NCI-H526 treated with DMSO at 0.1 percent for 48 hours (cell line): Measurements from ENCODE around the gene FAM118B.
"Not testable (repeated sequence)": the region's sequence is repeated elsewhere in the genome, so short reads cannot be mapped to it uniquely, and the experiment has no call there.

Experiments used
- DNase-seq: peaks from one replicate; lab custom pipeline; 2025; lab: John Stamatoyannopoulos, UW

FAM118B gene

DNA sequence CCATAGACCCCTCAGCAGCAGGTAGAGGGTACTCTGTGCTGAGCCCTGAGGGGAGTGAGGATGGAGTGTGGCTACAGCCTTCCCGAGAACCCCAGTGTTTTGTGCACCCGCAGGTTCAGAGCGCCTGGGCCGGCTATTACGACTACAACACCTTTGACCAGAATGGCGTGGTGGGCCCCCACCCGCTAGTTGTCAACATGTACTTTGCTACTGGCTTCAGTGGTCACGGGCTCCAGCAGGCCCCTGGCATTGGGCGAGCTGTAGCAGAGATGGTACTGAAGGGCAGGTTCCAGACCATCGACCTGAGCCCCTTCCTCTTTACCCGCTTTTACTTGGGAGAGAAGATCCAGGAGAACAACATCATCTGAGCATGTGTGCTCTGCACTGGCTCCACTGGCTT lies 65.7 kb downstream of the FAM118B start:
- DNase-seq = no peak

DNA sequence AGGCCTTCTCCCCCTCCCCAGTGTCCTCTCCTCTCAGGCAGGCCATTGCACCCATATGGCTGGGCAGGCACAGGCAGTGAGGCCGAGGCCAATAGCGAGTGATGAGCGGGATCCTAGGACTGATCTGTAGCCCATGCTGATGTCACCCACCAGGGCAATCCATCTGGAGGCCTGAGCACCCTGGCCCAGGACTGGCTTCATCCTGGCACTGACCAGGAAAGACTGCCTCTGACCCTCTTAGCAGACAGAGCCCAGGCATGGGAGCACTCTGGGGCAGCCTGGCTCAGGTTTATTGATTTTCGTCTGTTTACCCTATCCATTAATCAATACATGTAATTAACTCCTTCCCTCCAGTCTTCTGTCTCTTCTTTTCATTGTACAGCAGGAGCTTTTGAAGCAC lies 66.2 kb downstream of the FAM118B start:
- no peak for DNase-seq

DNA sequence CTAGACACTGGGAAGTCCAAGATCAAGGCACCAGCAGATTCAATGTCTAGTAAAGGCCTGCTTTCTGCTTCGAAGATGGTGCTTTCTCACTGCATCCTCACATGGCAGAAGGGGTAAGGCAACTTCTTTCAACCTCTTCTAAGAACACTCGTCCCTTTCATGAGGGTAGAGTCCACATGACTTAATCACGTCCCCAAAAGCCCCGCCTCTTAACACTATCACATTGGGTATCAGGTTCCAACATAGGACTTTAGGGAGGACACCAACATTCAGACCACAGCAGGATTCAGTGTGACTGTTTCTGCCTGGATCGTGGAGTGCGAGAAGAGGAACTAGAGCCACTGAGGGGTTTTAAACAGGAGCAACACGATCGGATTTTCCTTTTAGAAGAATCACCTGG lies 67.6 kb downstream of the FAM118B start:
- DNase-seq = no peak

DNA sequence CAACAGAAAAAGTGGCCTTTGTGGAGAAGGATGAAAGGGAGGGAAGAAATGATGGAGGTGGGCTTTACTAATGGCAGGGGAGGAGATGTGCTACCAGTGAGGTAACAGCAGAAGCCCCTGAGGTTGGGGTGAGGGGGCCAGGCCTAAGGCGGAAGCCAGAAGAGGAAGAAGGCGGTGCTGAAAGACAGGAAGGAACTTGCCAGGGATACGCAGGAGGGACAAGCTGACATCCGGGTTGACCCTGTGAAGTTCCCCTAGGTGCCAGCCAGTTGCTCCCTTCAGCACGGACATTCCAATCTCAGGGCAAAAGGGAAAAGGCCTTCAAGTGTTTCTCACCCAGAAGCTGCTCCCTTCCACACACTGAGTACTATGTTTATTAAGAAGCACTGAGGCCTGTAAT lies 69.0 kb downstream of the FAM118B start:
- DNase-seq = no peak

DNA sequence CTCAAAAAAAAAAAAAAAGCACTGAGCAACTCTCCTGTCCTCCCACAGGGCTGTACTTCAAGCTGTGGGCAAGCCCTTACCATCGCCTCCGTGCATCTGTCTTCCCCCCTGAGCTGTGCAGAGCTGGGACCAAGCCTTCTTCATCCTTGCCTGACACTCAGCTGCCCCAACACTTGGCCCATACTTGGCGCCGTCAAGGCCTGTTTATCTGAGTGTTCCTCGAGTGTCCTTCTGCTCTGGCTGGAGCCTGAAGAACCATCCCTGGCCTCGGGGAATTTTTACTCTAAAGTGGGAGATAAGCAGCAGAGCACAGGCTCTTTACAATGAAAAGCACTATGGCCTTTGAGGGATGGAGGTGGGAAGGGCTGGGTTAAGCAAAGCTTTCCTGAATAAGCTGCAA lies 69.7 kb downstream of the FAM118B start:
- DNase-seq = no peak

DNA sequence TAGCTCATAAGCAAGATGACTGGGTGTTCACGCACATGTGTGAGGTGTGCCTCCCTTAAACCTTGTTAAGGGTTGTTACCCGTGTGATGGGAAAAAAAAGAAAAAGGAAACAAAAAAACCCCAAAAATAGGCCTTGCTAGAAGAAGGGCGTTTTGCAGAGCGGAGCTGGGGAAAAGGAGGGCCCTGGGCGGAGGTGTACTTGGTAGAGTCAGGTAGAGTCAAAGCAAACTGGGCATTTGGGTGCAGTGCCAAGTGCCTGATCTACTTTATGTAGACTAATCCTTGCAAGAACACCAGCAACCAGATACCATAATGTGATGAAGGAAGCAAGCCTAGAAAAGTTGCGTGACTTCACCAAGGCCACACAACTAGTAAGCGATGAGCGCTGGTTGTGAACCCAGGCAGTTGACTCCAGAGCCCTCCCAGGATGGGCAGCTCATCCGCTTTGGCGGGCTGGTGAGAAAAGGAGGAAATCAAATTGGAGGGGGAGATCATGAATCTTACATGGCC lies 70.1 kb downstream of the FAM118B start:
- no peak for DNase-seq

DNA sequence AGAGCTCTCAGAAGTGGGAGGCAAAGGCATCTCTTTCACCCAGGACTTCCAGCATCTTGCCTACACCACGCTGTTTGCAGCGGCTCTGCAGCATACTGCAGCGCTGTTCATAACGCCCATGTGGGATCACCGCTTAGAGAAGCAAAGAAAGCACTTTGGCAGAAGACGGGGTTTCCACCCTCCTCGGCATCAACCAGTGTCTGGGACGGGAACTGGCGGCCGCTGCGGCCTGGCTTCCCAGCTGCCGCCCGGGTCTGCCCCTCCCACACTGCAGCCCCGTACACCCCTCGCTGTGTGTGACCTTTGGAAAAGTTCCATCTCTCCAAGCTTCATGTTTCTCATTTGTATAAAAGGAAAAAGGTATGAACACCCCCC lies 70.8 kb downstream of the FAM118B start:
- DNase-seq = peak; percentile 70

DNA sequence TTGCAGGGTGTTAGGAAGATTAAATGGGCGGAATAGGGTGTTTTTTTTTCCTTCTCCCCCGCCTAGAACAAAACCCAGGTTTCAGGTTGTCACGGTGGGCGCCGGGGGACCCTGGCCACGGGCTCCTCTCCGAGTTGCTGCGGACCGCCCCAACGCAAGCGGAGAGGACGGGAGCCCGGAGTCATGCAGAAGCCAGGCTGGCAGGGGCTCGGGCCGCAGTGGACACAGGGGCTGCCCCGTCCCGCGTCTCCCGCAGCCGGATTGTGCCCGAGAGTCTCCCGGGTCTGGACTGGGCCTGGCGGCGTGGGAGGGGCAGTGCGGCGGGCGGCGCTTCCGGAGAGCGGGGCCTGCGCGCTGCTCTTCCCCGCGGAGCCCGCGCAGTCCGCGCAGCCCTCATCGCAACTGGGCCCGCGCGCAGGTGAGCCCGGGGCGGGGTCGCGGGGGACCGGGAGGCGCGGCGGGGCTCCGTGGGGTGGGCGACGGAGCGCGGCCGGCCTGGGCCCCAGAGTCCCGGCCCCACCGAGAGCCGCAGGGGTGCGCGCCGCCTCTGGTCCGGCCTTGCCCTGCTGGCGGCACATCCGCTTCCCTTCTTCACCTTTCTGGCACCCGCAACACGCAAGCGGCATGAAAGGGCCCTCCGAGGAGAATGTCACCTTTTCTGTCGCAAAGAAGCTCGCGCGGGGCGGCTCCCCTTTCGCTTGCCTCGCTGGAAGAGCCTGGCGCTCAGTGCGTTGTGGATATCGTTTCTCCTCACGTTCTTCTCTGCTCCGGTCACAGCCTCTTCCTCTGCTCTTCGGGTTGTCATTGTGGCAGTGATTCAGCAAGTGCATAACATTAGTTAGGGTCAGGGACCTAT lies 71.4 kb downstream of the FAM118B start, which contains the start of gene TIRAP:
TSS of gene TIRAP (plus strand) at position 358 of the 856 bp plus-strand sequence. CDS start 7,802 bp downstream, outside the sequence.
- DNase-seq = peak; percentile 76

DNA sequence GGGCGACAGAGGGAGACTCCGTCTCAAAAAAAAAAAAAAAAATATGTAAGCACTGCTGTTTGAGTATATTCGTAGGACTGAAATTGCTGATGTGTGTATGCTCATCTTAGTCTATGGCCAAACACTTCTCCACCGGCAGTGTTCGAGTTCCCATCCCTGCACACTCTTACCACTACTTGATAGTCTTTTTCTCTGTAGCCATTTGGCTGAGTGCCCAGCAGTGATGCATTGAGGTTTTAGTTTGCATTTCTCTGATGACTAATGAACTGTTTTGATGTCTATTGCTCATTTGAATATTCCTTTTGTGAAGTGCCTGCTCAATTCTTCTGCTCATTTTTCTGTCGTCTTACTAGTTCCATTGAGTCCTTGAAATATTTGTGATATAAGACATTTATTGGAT lies 73.2 kb downstream of the FAM118B start:
- peak; percentile 95 for DNase-seq

DNA sequence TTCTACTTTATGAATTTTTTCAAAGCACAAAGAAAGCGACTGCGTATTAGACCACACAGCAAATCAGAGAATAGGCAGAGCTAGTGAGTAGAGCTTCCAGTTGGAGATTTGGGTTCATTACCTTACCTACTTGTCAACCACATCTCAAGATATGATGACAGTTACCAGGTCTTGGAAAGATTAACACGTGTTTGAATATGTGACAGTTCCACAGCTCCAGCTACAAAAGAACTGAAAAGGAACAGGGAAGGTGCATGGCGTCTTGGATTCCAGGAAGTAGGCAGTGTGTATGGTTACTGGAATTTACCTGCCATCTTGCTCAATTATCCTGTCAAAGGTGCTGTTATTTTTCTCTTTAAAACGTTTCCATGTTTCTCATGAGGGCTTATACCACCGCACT lies 76.7 kb downstream of the FAM118B start:
- no peak for DNase-seq

DNA sequence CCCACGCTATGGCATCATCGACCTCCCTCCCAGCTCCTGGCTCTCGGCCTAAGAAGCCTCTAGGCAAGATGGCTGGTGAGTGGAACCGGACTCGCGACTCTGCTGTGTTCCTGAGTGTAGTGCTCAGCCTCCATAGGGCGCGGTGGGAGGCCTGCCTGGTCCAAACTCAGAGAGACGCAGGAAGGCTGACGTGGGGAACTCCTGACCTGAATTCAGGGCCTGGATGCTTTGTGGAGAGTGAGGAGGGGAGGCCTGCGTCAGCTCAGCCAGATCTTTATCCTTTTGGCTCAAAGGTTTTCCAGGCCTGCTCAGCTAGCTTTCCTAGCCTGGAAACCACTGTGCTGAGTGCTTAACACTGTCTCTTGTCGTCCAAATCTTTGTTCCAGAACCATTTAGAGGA lies 79.3 kb downstream of the FAM118B start:
- no peak for DNase-seq

DNA sequence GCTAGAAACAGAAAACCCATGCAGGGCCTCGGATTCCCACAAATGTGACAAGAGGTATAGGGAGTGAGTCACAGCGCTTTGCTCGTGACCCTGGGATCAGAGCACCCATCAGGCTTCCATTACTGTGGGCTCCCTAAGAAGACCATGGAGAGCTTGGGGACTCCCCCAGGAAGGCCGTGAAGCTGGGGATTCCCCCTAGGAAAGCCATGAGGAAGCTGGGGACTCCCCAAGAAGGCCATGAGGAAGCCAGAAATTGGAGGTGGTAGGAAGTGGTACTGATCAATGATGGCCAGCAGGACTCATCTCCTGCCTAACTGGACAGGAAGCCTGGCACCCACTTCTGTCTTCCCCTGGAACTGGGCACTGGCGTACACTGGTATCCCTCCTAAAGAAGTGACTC lies 82.1 kb downstream of the FAM118B start:
- DNase-seq = no peak

DNA sequence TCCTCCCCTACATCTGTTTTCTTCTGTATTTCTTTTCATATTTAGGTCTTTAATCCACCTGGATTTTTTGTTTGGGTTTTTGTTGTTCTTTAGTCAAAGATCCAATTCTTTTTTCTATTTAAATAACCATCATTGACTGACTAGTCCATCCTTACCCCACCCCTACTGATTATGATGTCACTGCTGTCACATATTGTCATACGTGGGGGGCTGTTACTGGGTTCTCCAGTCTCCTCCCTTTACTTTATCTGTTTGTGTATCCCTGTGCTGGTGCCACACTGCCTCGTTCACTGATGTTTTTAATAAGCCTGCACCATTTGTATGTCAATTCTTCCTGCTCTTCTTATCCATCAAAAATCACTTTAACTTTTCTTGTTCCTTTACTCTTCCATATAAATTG lies 85.4 kb downstream of the FAM118B start:
- no peak for DNase-seq

DNA sequence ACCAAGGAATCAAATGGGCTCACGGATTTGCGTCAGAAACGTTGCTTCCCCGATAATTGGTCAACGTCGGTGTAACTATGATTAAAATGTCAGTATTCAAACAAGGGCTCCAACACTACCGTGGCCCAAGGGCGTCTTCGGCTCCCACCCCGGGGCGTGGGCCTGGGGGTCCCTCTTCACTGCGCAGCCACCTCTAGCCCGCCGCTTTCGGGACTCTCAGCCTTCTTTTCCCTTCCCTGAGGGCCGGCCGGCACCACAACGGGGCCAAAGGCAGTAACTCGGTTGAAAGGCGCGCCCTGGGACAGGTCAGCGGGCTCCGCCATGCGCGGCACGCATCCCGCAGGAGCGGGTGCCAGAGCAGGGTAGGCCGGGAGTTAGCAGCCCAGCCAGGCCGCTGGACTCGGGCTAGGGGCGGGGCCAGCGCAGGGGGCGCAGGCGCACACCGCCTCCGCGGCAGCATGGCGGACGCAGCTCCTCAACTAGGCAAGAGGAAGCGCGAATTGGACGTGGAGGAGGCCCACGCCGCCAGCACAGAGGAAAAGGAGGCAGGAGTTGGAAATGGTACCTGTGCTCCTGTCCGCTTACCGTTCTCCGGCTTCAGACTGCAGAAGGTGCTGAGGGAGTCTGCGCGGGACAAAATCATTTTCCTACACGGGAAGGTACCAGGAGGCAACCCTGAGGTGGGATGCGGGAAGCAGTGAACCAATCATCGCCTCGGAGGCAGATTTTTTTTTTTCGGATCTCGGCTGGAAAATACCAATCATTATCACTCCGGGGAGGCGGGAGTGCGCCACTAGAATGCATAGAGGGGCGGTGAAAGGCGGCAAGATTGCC lies 92.3 kb downstream of the FAM118B start, which contains the start of gene DCPS:
TSS of gene DCPS (plus strand) at position 438 of the 834 bp plus-strand sequence. CDS start at position 459, 21 bp downstream.
- DNase-seq = peak; percentile 100

DNA sequence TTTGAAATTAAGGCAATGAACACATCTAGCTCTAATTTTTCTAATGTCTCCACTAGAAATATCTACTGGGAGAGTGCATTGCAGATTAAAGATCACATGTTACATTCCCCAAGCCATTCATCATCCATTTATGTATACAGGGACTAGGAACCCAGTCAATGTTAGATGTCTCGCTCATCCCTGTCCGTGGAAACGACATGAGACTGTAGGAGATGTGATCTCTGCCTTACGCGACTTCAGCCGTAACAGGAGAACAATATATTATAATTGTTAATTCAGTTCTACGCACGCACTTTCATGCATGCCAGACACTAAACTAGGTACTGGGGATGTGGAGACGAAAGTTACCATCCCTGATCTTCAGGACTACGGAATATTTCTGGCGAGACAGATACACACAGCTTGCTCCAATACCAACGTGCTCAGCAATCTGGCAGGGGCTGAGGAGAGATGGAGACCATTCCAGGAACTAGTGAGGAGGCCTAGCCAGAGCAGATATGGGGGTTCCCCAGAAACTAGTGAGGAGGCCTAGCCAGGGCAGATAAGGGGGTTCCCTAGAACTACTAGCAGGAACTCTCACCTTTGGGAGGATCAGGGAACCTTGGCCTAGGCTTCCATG lies 93.0 kb downstream of the FAM118B start:
- DNase-seq = no peak

DNA sequence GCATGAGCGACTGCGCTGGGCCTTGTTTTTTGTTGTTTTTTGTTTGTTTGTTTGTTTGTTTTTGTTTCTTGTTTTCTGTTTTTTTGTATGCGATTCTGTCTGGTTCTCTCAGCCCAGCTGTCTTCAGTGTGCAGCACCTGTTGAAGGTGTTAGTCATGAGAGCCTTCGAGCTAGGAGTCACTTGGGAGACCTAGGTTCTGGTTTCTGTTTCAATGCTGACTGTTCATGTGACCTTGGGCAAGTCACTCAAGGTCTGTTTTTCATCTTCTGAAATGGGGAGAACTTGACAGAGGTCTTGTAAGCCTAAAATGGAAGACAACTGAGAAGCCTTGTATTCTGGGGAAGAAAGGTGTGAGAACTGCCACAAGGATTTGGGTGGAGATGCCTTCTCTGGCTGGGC lies 94.1 kb downstream of the FAM118B start:
- DNase-seq = no peak

DNA sequence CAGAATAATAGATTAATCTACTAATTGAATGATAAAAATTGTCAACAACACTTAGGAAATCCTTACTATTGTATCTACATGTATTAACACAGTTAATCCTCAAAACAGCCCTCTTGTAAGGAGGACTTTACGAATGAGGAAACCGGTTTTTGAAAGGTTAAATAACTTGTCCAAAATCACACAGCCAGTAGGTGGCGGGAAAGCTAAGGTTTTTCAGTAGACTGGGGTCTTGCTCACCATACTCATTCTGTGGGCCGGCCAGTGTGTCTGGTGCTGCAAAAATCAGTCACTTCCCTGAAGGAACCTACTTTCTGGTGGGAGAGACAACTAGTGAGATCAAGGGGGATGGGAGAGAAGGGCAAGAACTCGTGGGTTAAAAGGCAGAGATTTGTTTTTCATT lies 96.1 kb downstream of the FAM118B start:
- peak; percentile 54 for DNase-seq

DNA sequence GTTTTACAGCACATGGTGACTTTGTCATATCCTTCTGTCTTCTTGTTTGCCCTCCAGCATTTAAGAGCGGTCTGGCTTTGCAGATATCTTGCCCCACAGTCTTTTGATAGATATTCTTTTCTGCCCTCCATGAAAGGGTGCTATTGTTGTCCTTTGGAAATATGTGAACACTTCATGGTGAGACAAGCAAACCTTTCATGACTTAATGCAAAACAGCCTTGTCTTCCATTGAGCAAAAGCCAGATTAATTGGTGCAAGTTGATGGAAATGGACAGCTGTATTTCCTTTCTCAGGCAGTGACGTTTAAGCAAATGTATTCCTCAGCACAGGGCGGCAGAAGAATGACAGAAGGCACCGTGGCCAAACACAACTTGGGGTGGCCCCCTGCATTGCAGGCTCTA lies 96.7 kb downstream of the FAM118B start:
- DNase-seq = peak; percentile 67

DNA sequence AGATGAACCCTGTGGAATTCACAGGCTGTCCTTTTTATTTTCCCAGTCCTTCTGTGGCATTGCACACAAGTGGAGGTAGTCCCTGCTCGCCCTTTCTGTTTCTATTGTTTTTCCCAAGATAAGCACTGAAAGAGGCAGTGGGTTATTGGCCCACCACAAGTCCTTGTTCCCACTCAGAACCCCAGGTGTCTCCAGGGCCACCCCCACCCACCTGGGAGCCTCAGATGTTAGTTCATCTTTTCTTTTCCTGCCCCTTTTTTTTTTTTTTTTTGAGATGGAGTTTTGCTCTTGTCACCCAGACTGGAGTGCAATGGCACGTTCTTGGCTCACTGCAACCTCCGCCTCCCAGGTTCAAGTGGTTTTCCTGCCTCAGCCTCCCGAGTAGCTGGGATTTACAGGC lies 97.2 kb downstream of the FAM118B start:
- DNase-seq = not testable (repeated sequence)

DNA sequence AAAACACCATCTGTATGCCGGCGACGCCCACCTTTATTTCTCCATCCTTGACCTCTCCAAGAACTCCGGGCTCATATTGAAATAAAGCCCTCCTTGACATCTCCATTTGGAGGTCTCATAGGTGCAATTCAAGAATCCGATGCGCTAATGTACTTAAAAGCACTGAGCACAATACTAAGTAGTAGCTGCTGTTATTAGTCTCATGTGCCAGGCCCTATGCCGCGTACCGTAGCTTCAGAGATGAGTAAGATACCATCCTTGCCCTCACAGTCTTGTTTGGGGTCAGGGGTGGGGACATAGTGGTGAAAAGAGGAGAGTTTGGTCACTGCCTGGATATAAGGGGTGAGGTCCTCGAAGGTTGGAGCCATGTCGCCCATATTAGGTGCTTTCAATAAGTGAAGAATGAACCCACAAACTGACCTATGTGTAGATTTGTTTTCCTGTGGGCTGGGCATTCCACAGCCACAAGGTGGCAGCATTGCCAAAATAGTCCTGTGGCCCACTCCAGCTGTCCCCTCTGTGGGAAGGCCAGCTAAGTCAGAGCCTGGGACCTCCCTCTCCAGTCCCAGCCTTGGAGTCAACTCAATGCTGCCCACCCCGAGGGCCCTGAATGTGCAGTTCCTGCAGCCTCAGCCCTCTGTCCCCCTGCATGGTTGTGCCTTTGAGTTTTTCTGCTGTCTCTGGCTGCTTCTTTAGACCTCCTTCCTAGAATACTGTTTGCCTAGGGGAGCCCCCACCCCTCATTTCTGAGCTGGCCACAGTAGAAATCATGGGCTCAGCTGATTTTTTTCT lies 98.8 kb downstream of the FAM118B start:
- peak; percentile 57 for DNase-seq

DNA sequence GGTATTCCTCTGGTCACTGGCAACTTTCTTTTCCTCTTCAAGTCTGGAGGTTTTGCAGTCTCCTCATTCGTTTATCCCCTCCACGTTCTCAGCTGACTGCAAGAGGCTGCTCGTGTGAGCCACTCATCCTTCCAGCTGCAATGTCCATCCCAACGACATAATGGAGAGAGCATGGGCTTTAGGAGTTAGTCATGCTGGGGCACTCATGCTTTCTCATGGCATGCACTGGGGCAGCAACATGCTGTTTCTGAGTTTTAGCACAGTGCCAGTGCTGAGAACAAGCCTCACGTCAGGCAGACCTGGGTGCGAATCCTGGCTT lies 99.4 kb downstream of the FAM118B start:
- DNase-seq = no peak
